GM21447 (cell line): ENCODE results near the gene MECR.
A peak's percentile ranks its signal among the peaks of the same experiment; 100 is the strongest.

Source experiments
- ATAC-seq: cut with Tn5 transposase; IDR thresholded peaks from one replicate; pipeline ENCODE4 v1.9.1; 2021; ENCODE audit not compliant: unreplicated experiment

Gene MECR, protein sequence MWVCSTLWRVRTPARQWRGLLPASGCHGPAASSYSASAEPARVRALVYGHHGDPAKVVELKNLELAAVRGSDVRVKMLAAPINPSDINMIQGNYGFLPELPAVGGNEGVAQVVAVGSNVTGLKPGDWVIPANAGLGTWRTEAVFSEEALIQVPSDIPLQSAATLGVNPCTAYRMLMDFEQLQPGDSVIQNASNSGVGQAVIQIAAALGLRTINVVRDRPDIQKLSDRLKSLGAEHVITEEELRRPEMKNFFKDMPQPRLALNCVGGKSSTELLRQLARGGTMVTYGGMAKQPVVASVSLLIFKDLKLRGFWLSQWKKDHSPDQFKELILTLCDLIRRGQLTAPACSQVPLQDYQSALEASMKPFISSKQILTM

GRCh38 chr1:29230553-29231378 is at the start of gene MECR:
MECR (minus strand) TSS chr1:29230934; CDS start chr1:29230906, 28 bp downstream.
- peak; percentile 91 for ATAC-seq

DNA sequence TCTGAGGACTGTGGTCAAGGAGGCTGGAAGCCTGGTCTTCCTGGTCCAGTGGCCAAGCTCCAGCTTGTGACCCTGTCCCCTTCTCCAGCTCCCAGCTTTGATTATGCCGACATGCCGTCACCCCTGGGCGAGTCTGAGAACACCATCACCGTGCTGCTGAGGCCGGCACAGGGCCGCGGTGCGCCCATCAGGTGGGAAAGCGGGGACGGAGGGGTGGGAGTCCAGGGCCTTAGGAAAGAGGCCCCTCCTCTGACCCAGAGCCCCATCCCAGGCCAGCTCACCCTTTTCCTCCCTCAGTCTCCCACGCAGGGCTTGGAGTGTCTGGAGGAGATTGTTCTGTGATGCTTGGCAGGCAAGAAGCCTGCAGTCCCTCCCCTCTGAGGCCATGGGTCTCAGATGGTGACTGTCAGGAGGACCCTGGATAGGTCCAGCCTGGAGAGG is 49.2 kb upstream of the MECR start:
- ATAC-seq = no peak

- ATAC-seq = no peak
Measured at GRCh38 chr1:29279406-29279805, 48.7 kb upstream of the MECR start.

- no peak for ATAC-seq
Measured at GRCh38 chr1:29278124-29278523, 47.4 kb upstream of the MECR start.

DNA sequence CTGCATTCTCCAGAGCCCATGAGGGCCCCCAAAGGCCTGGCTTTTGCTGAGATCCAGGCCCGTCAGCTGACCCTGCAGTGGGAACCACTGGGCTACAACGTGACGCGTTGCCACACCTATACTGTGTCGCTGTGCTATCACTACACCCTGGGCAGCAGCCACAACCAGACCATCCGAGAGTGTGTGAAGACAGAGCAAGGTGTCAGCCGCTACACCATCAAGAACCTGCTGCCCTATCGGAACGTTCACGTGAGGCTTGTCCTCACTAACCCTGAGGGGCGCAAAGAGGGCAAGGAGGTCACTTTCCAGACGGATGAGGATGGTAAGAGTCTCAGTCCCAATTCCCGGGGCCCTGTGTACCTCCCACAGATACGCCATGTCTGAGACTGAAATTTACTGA is 44.7 kb upstream of the MECR start:
- ATAC-seq = no peak

DNA sequence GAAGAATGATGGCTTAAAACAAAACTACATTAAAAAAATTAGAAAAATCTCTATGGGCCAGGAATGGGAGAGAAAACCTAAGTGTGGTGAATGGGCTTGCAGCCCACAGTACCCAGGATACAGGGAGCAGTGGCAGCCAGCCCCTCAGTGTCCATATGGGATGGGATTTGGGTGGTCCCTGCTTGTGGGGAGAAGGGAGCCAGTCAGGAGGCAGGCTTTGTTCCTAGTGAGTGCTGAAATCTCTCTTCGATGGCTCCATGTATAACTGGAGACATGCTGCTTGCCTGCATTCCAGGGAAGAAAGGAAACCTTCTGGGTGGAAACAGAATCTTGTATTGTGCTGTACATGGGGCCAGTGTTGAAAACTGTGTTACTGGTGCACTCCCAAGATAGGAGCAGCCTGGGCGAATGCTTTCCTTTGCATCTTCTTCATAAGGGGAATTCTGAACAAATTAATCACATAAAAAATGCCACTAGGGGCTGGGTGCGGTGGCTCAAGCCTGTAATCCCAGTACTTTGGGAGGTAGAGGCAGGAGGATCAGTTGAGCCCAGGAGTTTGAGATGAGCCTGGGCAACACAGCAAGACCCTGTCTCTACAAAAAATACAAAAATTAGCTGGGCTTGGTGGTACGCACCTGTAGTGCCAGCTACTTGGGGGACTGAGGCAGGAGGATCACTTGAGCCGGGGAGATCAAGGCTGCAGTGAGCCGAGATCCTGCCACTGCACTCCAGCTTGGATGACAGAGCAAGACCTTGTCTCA is 41.6 kb upstream of the MECR start:
- ATAC-seq = no peak

GRCh38 chr1:29271724-29272123 is 41.0 kb upstream of the MECR start:
- ATAC-seq = no peak

GRCh38 chr1:29270929-29271521 is 40.3 kb upstream of the MECR start:
- ATAC-seq = no peak

GRCh38 chr1:29269382-29269781 is 38.6 kb upstream of the MECR start:
- no peak for ATAC-seq

DNA sequence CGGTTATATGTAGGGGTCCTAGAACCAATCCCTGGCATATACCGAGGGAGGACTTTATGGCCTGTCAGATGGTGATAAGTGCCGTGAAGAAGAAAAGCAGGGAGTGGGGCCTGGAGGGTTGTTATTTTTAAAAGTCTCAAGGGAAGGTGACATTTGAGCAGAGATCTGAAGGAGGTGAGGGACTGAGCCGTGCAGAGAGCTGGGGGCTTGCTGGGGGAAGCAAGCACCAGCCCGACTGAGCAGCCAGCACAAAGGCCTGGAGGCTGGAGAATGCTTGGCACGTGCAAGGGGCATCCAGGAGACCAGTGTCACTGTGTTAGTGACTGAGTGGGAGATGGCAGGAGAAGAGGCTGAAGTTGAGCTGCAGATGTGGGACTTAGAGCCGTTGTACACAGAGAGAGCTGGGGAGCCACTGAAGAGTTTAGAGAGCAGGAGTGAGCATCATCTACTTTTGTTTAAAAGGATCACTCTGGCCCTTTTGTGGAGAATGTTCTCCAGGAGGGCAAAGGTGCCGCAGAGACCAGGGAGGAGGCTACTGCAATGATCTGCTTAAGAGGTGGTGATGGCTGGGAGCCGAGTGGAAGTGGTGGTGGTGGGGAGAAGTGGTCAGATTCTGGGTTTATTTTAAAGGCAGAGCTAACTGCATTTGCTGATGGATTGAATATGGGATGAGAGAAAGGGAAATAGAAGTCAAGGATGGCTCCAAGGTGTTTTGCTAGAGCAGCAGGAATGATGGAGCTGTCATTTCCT is 36.8 kb upstream of the MECR start:
- ATAC-seq = no peak

DNA sequence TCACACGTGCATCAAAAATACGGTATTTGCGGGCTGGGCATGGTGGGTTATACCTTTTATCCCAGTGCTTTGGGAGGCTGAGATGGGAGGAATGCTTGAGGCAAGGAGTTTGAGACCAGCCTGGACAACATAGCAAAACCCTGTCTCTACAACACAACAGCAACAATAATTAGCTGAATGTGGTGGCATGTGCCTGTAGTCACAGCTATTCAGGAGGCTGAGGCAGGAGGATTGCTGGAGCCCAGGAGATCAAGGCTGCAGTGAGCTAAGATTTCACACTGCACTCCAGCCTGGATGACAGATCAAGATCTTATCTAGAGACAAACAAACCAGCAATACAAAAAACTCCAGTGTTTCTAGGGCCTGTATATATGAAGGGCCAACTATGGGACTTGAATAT is 36.2 kb upstream of the MECR start:
- no peak for ATAC-seq

DNA sequence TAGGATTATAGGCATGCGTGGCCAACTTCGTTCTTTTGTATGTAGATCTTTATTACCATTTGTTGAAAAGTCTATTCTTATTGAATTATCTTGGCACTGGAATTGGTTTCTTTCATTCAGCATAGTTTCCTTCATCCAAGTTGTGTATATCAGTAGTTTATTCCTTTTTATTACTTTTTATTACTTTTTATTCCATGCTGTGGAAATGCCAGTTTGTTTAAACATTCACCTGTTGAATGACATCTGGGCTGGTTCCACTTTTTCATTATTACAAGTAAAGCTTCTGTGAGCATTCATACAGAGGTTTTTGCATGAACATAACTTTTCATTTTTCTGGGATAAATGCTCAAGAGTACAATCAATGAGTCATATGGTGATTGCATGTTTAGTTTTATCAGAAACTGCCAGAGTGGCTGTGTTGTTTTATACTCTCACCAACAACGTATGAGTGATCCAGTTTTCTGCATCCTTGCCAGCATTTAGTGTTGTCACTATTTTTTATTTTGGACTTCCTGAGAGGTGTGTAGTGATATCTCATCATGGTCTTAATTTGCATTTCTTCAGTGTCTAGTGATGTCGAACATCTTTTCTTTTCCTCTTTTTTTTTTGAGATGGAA is 34.1 kb upstream of the MECR start:
- ATAC-seq = no peak

DNA sequence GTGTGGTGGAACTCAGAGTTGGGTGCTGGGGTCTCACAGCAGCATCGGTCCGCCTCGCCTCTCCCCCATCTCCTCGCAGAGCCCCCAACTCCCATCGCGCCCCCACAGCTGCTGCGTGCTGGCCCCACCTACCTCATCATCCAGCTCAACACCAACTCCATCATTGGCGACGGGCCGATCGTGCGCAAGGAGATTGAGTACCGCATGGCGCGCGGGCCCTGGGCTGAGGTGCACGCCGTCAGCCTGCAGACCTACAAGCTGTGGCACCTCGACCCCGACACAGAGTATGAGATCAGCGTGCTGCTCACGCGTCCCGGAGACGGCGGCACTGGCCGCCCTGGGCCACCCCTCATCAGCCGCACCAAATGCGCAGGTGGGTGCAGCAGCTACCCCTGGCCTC is 29.8 kb upstream of the MECR start:
- no peak for ATAC-seq

- no peak for ATAC-seq
Measured at GRCh38 chr1:29259802-29260441, 29.2 kb upstream of the MECR start.

- no peak for ATAC-seq
Measured at GRCh38 chr1:29258976-29259801, 28.5 kb upstream of the MECR start.

DNA sequence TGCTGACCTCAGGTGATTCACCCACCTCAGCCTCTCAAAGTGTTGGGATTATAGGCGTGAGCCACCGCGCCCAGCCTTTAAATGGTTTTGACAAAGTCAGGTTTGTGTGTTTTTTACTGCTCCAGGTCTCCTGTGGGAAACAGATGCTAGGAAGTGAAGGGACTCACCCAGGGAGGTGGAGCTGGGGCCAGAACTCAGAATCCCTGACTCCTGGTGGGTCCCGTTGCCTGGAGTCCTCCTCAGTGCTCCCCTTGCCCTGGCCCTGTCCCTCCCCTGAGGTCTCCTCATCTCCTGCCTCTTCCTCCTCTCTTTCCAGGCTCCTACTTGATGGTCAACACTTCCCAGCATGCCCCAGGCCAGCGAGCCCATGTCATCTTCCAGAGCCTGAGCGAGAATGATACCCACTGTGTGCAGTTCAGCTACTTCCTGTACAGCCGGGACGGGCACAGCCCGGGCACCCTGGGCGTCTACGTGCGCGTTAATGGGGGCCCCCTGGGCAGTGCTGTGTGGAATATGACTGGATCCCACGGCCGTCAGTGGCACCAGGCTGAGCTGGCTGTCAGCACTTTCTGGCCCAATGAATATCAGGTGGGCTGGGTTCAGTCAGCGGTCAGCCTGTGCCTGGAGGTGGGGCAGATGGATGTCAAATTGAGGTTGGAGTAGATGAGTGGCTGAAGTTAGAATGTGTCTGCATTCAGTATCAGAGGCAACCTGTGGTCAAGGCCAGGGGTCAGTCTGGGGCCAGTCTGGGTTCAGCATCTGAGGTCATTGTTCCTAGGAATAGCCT is 27.6 kb upstream of the MECR start:
- ATAC-seq = no peak

- ATAC-seq = no peak
Measured at GRCh38 chr1:29256979-29257804, 26.5 kb upstream of the MECR start.
